CD4-positive, alpha-beta T cell treated with Interleukin-6 for 4 hours (primary cell): Measurements from ENCODE around the gene NFYC.

Experiments
- DNase-seq: peaks from one replicate; pipeline ENCODE4 v3.0.0-alpha.2; 2020; ENCODE audit warnings: mixed read lengths

The NFYC gene

DNA sequence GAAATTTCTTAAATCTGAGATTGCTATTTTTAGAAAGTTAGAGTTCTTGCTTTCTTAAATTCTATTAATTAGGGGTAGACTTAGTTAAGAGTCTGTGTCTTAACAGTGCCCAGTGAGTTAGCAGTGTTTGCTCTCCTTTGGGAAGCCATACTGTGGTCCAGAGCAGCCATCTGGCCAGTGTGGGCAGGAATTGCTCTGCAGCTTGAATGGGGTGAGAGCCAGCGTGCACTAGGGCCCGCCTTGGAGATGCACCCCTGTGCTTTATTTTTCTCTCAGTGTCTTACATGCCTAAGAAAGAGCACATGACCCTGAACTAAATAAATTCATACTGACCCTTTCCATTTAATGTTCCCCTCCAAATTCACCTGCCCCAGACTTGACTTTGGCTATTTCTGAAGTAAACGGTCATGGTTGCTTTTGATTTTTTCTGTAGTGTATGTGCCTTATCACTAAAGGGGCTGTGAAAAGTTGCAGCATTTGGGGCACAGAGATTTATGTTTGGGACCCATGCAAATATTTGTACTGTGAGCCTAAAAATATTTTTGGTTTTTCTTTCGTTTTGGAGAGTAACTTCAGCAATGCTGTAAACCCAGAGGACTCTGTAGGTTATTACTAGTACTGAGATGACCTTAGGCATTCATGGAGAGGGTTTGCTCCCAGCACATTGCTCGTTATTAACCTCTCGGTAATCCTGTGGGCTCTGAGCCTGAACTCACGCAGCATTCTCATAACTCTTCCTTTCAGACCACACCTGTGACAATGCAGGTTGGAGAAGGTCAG is 70.8 kb downstream of the NFYC start:
- DNase-seq = no peak

DNA sequence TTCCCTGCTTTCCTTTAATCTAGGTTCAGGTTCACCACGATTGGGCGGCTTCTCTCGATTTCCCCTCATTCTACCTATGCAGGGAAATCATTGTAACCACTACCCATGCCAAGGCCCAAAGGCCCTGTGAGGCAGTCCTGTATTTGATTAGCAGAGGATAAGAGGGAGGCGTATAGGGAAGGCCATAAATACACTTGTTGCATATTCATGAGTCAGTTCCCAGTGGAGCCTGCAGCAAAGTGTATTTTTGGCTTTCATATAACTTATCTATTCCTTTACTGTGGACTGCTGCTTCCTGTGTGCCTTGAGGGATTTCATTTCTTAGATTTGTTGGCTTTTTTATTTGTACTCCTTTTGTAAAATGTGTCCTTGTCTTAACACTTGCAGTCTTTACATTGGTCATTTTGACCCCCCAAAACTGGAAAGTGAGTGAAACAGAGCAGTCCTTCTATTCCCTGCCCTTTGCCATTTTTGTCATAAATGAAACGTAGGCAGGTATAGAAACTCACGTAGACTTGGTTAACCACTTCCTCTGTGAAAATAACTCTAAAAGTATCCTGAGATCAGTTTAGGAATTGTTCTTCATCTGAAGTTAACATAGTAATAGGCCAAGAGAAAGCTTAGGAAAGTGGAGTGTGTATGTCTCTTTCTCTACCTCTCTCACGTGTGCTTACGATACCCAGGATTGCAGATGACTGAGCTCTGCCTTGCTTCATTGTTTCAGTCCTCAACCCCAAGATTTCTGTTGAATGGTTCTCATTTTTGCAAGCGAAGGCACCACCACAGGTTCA is 72.4 kb downstream of the NFYC start:
- no peak for DNase-seq

DNA sequence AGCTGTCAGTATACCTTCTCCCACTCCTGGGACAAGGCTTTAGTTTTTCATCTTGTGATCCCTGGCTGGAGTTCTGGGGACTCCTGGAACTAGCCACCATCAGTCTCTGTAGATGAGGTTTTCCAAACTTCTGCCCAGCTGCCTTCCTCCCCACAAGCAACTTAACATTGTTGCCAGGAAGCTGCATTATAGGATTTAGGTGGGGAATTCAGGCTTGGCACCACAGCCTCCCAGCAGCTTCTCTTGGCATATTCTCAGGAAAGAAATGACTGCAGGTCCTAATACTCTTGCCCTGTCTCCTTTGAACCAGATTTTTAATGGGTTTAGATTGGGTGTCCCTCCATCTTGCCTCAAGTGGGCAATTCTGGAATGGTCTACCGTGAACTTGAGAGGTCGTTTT is 73.5 kb downstream of the NFYC start:
- no peak for DNase-seq

- no peak for DNase-seq
Observed at GRCh38 chr1:40766017-40766416, 74.5 kb downstream of the NFYC start.

- DNase-seq = no peak
Observed at GRCh38 chr1:40766560-40766959, 75.1 kb downstream of the NFYC start.

GRCh38 chr1:40768146-40768990 is 76.9 kb downstream of the NFYC start:
- no peak for DNase-seq

DNA sequence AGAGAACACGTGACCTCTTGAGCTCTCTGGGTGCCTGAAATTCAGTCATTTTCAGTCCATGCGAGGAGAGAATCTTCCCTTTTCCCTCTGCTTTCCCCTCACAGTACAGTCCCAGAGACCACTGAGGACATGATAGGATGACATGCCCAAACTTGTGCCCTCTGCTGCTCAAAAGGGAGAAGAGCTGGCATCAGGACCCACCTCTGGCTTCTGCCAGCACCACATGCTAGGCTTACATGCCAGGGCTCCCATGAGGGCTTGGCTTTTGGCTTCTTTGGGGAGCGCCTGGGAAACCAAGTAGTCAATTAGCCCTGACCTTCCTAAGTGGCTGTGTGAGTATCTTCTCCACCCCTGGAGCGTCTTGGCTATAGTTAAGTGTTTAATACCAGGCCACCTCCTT is 78.3 kb downstream of the NFYC start:
- no peak for DNase-seq

DNA sequence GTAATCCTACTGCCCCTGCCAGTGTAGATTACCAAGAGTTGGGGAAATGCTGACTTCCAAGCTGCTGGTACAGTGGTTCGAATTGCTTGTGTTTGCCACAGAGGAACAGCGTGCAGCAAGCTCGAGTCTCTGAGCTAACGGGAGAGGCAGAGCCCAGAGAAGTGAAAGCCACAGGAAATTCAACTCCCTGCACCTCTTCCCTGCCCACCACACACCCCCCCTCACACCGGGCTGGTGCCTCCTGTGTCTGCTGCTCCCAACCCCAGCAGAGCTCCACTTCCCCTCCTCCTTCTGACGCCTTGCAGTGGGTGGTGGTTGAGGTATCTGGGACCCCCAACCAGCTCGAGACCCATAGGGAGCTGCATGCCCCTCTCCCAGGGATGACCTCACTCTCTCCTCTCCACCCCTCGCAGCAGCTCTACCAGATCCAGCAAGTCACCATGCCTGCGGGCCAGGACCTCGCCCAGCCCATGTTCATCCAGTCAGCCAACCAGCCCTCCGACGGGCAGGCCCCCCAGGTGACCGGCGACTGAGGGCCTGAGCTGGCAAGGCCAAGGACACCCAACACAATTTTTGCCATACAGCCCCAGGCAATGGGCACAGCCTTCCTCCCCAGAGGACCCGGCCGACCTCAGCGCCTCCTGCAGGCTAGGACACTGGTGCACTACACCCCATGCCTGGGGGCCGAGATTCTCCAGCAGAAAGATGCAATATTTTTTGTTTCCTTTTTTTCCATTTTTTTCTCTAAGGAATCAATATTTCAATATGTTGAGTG is 79.0 kb downstream of the NFYC start:
- no peak for DNase-seq

DNA sequence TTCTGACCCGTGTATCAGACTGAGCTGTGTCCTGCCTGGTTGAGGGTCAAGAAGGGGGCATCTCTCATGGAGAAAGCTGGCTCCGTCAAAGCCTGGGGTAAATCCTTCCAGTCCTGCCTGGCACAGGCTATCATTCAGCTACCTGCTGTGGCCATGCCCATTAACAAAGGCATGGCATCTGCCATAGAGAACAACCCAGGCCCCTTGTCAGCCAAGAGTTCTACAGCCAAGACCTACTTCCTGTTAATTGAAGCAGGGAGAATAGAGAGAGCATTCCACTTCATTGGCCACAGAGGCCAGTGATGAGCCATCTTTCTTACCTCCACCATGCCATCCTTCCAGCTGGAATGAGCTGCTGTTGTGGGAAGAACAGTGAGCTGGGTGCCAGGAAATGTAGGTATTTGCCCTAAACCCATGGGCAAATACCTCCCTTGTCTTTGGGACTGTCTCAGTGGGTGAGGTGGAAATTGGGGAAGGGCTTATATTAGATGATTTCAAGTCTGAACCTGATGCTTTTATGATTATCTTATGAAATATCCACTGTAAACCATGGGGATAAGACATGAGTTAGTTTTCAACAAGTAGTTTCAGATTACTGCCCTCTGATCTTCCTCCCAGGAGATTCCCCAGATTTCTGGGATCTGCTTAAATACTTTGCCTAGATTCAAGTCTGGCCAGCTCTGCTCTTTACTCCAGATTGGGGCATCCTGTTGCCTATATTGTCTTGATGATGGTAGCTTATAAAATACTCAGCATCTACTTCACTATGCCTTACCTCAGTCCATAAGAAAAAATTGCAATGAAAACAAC is 80.8 kb downstream of the NFYC start:
- DNase-seq = no peak

DNA sequence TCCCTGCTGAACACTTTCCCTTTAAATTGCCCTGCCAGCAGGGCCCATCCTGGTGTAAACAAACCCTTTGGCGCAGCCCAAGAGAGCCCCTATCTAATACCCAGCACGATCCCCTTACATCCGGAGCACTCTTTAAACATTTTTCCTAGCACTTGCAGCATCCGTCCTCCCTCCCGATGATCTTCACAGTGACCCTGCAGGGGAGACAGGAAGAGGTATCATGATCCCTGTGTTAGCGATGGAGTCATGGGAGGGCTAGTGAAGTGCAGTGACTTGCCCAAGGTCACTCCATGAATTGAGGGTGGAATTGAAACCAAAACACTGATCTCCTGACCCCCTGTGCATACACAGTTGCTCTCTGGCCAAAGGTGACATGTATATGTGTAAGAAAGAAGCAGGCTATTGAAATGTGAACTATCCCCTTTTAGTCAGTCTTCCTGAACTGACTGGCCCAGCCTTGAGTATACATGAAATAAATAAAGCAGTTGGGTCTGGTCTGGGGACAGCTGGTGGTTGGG is 82.3 kb downstream of the NFYC start:
- DNase-seq = no peak

GRCh38 chr1:40774266-40774998 is 82.9 kb downstream of the NFYC start:
- DNase-seq = peak; percentile 79

GRCh38 chr1:40776236-40777072 is 85.0 kb downstream of the NFYC start:
- no peak for DNase-seq

GRCh38 chr1:40777224-40777970 is 85.9 kb downstream of the NFYC start:
- no peak for DNase-seq

GRCh38 chr1:40780678-40781607 is 89.4 kb downstream of the NFYC start:
- no peak for DNase-seq

DNA sequence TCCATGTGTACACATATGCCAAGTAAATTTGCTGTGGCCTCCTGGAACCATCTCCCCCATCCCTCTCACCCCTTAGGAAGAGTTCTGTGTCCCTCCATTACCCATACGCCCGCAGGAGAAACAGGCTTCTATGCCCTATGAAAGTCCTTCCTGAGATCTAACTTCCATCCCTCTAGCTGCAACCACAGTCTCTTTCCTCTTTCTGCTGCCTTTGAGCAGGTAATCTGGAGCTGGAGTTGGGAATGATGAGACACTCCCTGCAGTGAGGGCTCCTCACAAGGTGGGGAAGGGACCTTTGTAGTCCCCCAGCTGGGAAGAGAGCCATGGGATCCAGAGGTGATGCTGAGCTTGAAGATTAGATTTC is 90.1 kb downstream of the NFYC start:
- no peak for DNase-seq

DNA sequence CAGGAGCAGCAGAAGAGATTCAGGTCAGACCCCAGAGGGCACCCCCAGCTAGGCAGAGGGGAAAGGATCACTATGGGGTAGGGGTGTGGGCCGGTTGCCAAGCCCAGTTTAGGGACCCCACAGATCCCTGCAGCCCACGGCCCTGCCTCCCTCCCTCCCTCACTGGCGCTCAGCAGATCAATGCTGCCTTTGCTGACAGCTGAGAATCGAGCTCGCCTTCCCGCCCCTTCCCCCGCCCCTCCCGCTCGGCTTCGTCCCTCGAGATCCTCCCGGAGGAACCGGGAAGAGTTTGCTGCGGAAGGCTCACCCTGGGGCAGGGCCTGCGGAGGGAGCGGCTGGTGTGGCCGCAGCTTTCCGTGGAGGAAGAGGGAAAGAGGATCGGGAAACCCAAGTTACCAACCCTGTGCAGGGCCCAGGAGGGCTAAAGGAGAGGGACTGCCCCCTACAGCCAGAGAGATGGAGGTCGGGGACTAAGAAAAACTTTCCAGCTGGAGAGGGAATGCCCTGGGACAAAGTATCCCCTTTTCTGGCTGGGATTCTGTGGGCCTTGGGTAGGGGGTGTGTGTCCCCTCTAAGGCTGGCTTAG is 91.0 kb downstream of the NFYC start:
- DNase-seq = no peak
